K562 (cell line): ENCODE measurements around the gene LMNB1. TPM values are rescaled to one million over a fixed set of nuclear protein-coding genes. Genes with fewer than 3 reads are reported as not detected.
A peak's percentile ranks its signal among the peaks of the same experiment; 100 is the strongest.

Experiments
- BHLHE40 ChIP-seq: IDR thresholded peaks from 2 replicates; pipeline ENCODE4 v1.6.1; 2011; ENCODE audit warnings: low read length, improper control_type of control experiment
- CC2D1A ChIP-seq: fragments of 450-650 bp; IDR thresholded peaks from 2 replicates; pipeline ENCODE4 v1.6.1; 2017; ENCODE audit warnings: mild to moderate bottlenecking
- E2F1 ChIP-seq: sonication (generic); formaldehyde crosslinking; IDR thresholded peaks from 2 replicates; pipeline ENCODE4 v1.8.1; 2023; ENCODE audit warnings: mild to moderate bottlenecking, missing genetic modification reagents, moderate library complexity
- E2F8 ChIP-seq: fragments of 450-650 bp; IDR thresholded peaks from 2 replicates; pipeline ENCODE4 v1.7.1; 2018; ENCODE audit warnings: mild to moderate bottlenecking, low read depth; ENCODE audit not compliant: partially characterized antibody
- MEF2A ChIP-seq: IDR thresholded peaks from 2 replicates; pipeline ENCODE4 v1.6.1; 2011; ENCODE audit warnings: low read depth, mild to moderate bottlenecking, low read length, moderate library complexity; ENCODE audit not compliant: control insufficient read depth
- MNT ChIP-seq, 2 experiments: fragments of 450-650 bp; conservative IDR thresholded peaks; 2 replicates each; pipeline ENCODE4 v1.6.1; 2017; ENCODE audit warnings: mild to moderate bottlenecking in 2 of 2, moderate library complexity in 2 of 2
- RBM17 ChIP-seq: fragments of 200-400 bp; formaldehyde crosslinking; IDR thresholded peaks from 2 replicates; pipeline ENCODE4 v1.6.1; 2017; ENCODE audit warnings: low read depth, mild to moderate bottlenecking, low read length, borderline replicate concordance
- RREB1 ChIP-seq: fragments of 250-450 bp; sonication (Bioruptor Pico); IDR thresholded peaks from 2 replicates; pipeline ENCODE4 v1.4.0; 2020
- SMAD3 ChIP-seq: fragments of 450-650 bp; formaldehyde crosslinking; conservative IDR thresholded peaks from 2 replicates; pipeline ENCODE4 v1.4.0; 2020; ENCODE audit warnings: mild to moderate bottlenecking
- STAT5A ChIP-seq: IDR thresholded peaks from 2 replicates; pipeline ENCODE4 v1.6.1; 2012; ENCODE audit warnings: low read length, inconsistent platforms, borderline replicate concordance
- TCFL5 ChIP-seq: fragments of 250-450 bp; sonication (Bioruptor Pico); conservative IDR thresholded peaks from 2 replicates; pipeline ENCODE4 v1.6.1; 2021; ENCODE audit warnings: mild to moderate bottlenecking, moderate library complexity, matching md5 sums
- TRIM24 ChIP-seq, 2 experiments: fragments of 450-650 bp; IDR thresholded peaks; 2 replicates each; pipeline ENCODE4 v1.6.1; 2016
- U2AF1 ChIP-seq: fragments of 200-400 bp; formaldehyde crosslinking; optimal IDR thresholded peaks from 2 replicates; pipeline ENCODE3; 2017; ENCODE audit warnings: mild to moderate bottlenecking, low read depth, low read length, moderate library complexity
- ZNF23 ChIP-seq: fragments of 250-450 bp; sonication (Bioruptor Pico); IDR thresholded peaks from 2 replicates; pipeline ENCODE4 v1.4.0; 2020; ENCODE audit warnings: mild to moderate bottlenecking
- ZNF316 ChIP-seq: fragments of 450-650 bp; IDR thresholded peaks from 2 replicates; pipeline ENCODE4 v1.6.1; 2016
- ZNF717 ChIP-seq: fragments of 250-450 bp; sonication (Bioruptor Pico); IDR thresholded peaks from 2 replicates; pipeline ENCODE4 v1.5.0; 2021
- polyA plus RNA-seq, 8 experiments: library from polyadenylated mRNA; depleted of rRNA in 4 of 8; stranded (reverse) in 5 of 8; unstranded in 3 of 8; fragments of >200 nt; fragmentation: Nextera tagmentation in 2 of 8; fragmentation: Illumina TruSeq in 1 of 8; extraction: Ambion mirVana in 2 of 8; extraction: Trizol in 1 of 8; gene quantifications; 2 replicates each; pipeline versions ENCODE4 v1.2.1 to v1.2.3, GENCODE V29; 2011 to 2014; ENCODE audit warnings: inconsistent platforms in 1 of 8, missing spikeins in 1 of 8
- total RNA-seq, 7 experiments: library from RNA; depleted of rRNA in 6 of 7; stranded (reverse); fragments of >200 nt in 6 of 7; fragmentation: Illumina TruSeq in 2 of 7; extraction: Trizol in 2 of 7; gene quantifications; 2 replicates each; pipeline versions ENCODE4 v1.2.1 to v1.2.3, GENCODE V29; 2011 to 2021; ENCODE audit warnings: low replicate concordance in 1 of 7

LMNB1 gene
- total and polyA plus RNA-seq, 9 of the 15 experiments (the other 6 are each of a cell fraction or from before 2014, with no cell fraction given), result 2.8 to 190 (median 131) TPM

GRCh38 chr5:126777975-126778674 lies 1.2 kb downstream of the LMNB1 start (continued):
- TF ChIP-seq ZNF316, result no peak
- no peak for TF ChIP-seq TCFL5 (CRISPR knock-in tag)
- TF ChIP-seq SMAD3, result no peak
- TF ChIP-seq E2F8, result peak; percentile 95
- TF ChIP-seq ZNF23, result no peak
- peak; percentile 38 for TF ChIP-seq BHLHE40
- TF ChIP-seq E2F1, result peak; percentile 94
- no peak for TF ChIP-seq RBM17
- 0 out of 2 replicates have a peak, but pooled peaks have one; percentile 5 for TF ChIP-seq STAT5A
- TF ChIP-seq RREB1 (CRISPR knock-in tag), result no peak
- peak; percentile 47 to 54; a peak in 3 of 4 replicates for TF ChIP-seq MNT (conservative IDR thresholded peaks at IDR 0.05)
- TF ChIP-seq MEF2A, result 0 out of 2 replicates have a peak, but pooled peaks have one; percentile 28
- TF ChIP-seq ZNF717 (CRISPR knock-in tag), result no peak
- no peak for TF ChIP-seq U2AF1
- TF ChIP-seq CC2D1A, result 0 out of 2 replicates have a peak, but pooled peaks have one; percentile 41
- TF ChIP-seq TRIM24 (IDR thresholded peaks at IDR 0.05), result peak; percentile 45 to 77; a peak in 3 of 4 replicates
